Hippocampal formation (tissue), 2 donors: ENCODE data around the gene ITGB1.
"Not testable (repeated sequence)": the region's sequence is repeated elsewhere in the genome, so short reads cannot be mapped to it uniquely, and the experiment has no call there.

Experiments used
- DNase-seq, 2 donors: peaks; one replicate each; lab custom pipeline; 2025; lab: John Stamatoyannopoulos, UW

ITGB1 gene

GRCh38 chr10:32958085-32959005 lies at the start of gene ITGB1:
ITGB1 (minus strand) TSS chr10:32958230; CDS start chr10:32935558, 22,672 bp downstream.
- DNase-seq = peak; percentile 92 to 94

- no peak for DNase-seq
Measured at GRCh38 chr10:33006342-33006887, 48.4 kb upstream of the ITGB1 start.

- DNase-seq = peak in 1 of 2 donors; percentile 10
Measured at GRCh38 chr10:33005322-33006301, 47.6 kb upstream of the ITGB1 start.

- no peak for DNase-seq
Measured at GRCh38 chr10:33001908-33002492, 44.0 kb upstream of the ITGB1 start.

GRCh38 chr10:32998060-32998581 lies 40.1 kb upstream of the ITGB1 start:
- DNase-seq = not testable (repeated sequence)

- no peak for DNase-seq
Measured at GRCh38 chr10:32995751-32996150, 37.7 kb upstream of the ITGB1 start.

- DNase-seq = no peak
Measured at GRCh38 chr10:32995066-32995622, 37.1 kb upstream of the ITGB1 start.

GRCh38 chr10:32994632-32995031 lies 36.6 kb upstream of the ITGB1 start:
- DNase-seq = not testable (repeated sequence)

- DNase-seq = not testable (repeated sequence)
Measured at GRCh38 chr10:32992310-32992709, 34.3 kb upstream of the ITGB1 start.

- DNase-seq = no peak
Measured at GRCh38 chr10:32990811-32991210, 32.8 kb upstream of the ITGB1 start.

GRCh38 chr10:32988604-32989003 lies 30.6 kb upstream of the ITGB1 start:
- DNase-seq = no peak

- DNase-seq = no peak
Measured at GRCh38 chr10:32987172-32987571, 29.1 kb upstream of the ITGB1 start.

- DNase-seq = no peak
Measured at GRCh38 chr10:32985775-32986350, 27.8 kb upstream of the ITGB1 start.

- DNase-seq = no peak
Measured at GRCh38 chr10:32985341-32985764, 27.3 kb upstream of the ITGB1 start.

- no peak for DNase-seq
Measured at GRCh38 chr10:32984003-32984600, 26.1 kb upstream of the ITGB1 start.

- DNase-seq = no peak
Measured at GRCh38 chr10:32982911-32983909, 25.2 kb upstream of the ITGB1 start.

GRCh38 chr10:32982293-32982709 lies 24.3 kb upstream of the ITGB1 start:
- DNase-seq = no peak

GRCh38 chr10:32981760-32982159 lies 23.7 kb upstream of the ITGB1 start:
- DNase-seq = no peak
